ENCODE results near the gene TAF7. TPM values are rescaled to one million over a fixed set of nuclear protein-coding genes. Genes with fewer than 3 reads are reported as not detected.

TAF7 gene
- total RNA-seq (2014; rRNA removed; shearing (Covaris generic); ENCODE audit: low replicate concordance), result 70.0 and 85.9 TPM in 2 replicates

DNA sequence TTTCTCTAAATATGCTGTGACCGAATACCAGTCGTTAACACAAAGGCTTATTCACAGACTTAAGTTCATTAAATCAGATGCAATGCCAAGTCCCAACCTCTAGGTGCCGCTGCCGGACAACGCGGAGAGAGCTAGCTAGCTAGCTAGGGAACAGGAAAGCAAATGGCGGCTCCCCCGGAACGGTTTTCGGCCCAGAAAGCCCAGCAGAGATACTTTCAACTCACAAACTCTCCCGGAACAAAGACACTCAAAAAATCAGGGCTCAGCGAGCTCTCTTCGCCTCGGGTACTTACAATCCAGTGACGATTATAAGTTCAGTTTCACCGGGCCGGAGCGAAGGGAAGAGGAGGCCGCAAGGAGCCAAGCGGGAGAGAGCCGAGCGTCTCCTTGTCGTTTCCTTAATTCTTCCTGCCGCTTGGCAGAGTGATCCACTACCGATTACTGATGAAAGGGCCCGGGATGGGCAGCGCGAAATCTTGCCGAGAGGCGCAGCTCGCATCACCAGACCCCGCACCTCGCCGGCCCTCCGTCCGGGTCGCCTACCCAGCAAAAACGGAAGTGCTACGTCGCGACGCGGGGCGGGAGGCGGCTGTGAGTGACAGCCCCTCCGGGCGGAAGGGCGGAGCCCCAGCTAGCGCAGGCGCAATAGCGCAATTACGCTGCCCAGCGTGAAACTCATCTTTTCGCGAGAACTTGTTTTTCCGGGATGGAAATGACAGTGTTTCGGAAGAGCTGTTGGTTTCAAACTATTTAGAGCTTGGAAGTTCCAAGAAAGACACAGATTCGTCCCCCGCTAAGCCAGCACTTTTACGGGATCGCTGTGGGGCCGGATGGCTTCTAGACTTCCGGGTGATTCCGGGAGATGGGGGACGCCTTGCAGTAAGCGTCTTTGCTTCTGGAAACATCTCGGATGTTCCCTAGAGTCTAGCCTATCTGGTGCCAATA lies at the start of gene TAF7:
Gene TAF7, minus strand, starts transcription at position 560 of the 945 bp plus-strand sequence. CDS start 740 bp downstream, outside the sequence.
- Histone ChIP-seq H3K9me2 (replicated peaks; ENCODE audit: insufficient read depth, low read length) (no peaks in the 10 kb centered on the region), H3K4me3 (ENCODE audit: low read length) (peak within 1 kb of the TSS; percentile 90), H3K9me3 (ENCODE audit: low read length) (peaks cover 41% of the 10 kb centered on the region), H3K9ac (ENCODE audit: low read length) (peak within 1 kb of the TSS; percentile 89), H3K27me3 (ENCODE audit: low read length) (no peaks in the 10 kb centered on the region), H2AFZ (ENCODE audit: low read length) (peak within 1 kb of the TSS; percentile 81), H3K27ac (ENCODE audit: low read length) (peak within 1 kb of the TSS; percentile 84), H3K4me1 (ENCODE audit: low read length) (peaks cover 13% of the 10 kb centered on the region), H3K79me2 (ENCODE audit: low read length) (peaks cover 45% of the 10 kb centered on the region), H3K4me2 (ENCODE audit: low read depth, low read length, poor library complexity, severe bottlenecking) (peak within 1 kb of the TSS; percentile 71), H3K36me3 (ENCODE audit: insufficient read depth, low read length) (peaks cover 37% of the 10 kb centered on the region), H4K20me1 (ENCODE audit: insufficient read depth, low read depth, low read length) (no peaks in the 10 kb centered on the region)
- DNase-seq, result peak; percentile 98

DNA sequence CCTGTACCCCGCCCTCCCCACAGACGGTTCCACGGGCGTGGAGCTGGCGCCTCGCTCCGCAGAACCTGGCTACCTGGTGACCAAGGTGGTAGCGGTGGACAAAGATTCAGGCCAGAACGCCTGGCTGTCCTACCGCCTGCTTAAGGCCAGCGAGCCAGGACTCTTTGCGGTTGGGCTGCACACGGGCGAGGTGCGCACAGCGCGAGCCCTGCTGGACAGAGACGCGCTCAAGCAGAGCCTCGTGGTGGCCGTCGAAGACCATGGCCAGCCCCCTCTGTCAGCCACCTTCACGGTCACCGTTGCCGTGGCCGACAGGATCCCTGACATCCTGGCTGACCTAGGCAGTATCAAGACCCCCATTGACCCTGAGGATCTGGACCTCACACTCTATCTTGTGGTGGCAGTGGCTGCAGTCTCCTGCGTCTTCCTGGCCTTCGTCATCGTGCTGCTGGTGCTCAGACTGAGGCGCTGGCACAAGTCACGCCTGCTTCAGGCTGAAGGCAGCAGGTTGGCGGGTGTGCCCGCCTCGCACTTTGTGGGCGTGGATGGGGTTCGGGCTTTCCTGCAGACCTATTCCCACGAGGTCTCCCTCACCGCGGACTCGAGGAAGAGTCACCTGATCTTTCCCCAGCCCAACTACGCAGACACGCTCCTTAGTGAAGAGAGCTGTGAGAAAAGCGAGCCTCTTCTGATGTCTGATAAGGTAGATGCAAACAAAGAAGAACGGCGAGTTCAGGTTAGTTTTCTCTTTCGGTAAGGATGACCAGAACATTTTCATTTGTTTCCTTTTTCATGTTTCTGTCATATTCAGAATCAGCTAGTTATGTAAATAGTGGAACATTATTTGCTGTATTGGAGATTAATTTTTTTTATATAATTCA lies 45.7 kb upstream of the TAF7 start:
- H3K27me3 ChIP-seq (ENCODE audit: low read length), result no peaks in the 10 kb centered on the region
- H3K9me3 ChIP-seq (ENCODE audit: low read length), result peaks cover 27% of the 10 kb centered on the region

GRCh38 chr5:141363952-141364660 lies 43.5 kb upstream of the TAF7 start, which contains the start of gene PCDHGA5:
Gene PCDHGA5 (plus strand): TSS chr5:141364162. CDS start chr5:141364331, 169 bp downstream.
- no peaks in the 10 kb centered on the region for H3K27me3 ChIP-seq (ENCODE audit: low read length)
- no peaks in the 10 kb centered on the region for H3K9me2 ChIP-seq (replicated peaks; ENCODE audit: insufficient read depth, low read length)
- H4K20me1 ChIP-seq (ENCODE audit: insufficient read depth, low read depth, low read length), result no peaks in the 10 kb centered on the region
- H3K4me2 ChIP-seq (ENCODE audit: low read depth, low read length, poor library complexity, severe bottlenecking), result peak within 1 kb of the TSS; percentile 42
- peaks cover 40% of the 10 kb centered on the region for H3K4me1 ChIP-seq (ENCODE audit: low read length)
- H3K9ac ChIP-seq (ENCODE audit: low read length), result no peak within 1 kb of the TSS
- H3K36me3 ChIP-seq (ENCODE audit: insufficient read depth, low read length), result peaks cover 24% of the 10 kb centered on the region
- H3K27ac ChIP-seq (ENCODE audit: low read length), result peak within 1 kb of the TSS; percentile 90
- H2AFZ ChIP-seq (ENCODE audit: low read length), result no peak within 1 kb of the TSS
- H3K79me2 ChIP-seq (ENCODE audit: low read length), result peaks cover 31% of the 10 kb centered on the region
- DNase-seq, result no peak
- H3K9me3 ChIP-seq (ENCODE audit: low read length), result peaks cover 24% of the 10 kb centered on the region; the same call in 1 of the 2 replicates
- 0 out of 2 replicates have a peak within 1 kb of the TSS, but pooled peaks have one; percentile 25 for H3K4me3 ChIP-seq (ENCODE audit: low read length)

More for the DNA sequence above, 45.7 kb upstream of the TAF7 start:
- Histone ChIP-seq H3K36me3 (ENCODE audit: insufficient read depth, low read length) (peaks cover 29% of the 10 kb centered on the region), H3K79me2 (ENCODE audit: low read length) (peaks cover 28% of the 10 kb centered on the region), H3K4me1 (ENCODE audit: low read length) (peaks cover 42% of the 10 kb centered on the region), H3K9me2 (replicated peaks; ENCODE audit: insufficient read depth, low read length) (no peaks in the 10 kb centered on the region), H3K4me2 (ENCODE audit: low read depth, low read length, poor library complexity, severe bottlenecking) (no peak overlapping the region), H2AFZ (ENCODE audit: low read length) (no peak overlapping the region), H3K27ac (ENCODE audit: low read length) (no peak overlapping the region), H4K20me1 (ENCODE audit: insufficient read depth, low read depth, low read length) (no peaks in the 10 kb centered on the region), H3K9ac (ENCODE audit: low read length) (no peak overlapping the region), H3K4me3 (ENCODE audit: low read length) (no peak overlapping the region)
- no peak for DNase-seq

DNA sequence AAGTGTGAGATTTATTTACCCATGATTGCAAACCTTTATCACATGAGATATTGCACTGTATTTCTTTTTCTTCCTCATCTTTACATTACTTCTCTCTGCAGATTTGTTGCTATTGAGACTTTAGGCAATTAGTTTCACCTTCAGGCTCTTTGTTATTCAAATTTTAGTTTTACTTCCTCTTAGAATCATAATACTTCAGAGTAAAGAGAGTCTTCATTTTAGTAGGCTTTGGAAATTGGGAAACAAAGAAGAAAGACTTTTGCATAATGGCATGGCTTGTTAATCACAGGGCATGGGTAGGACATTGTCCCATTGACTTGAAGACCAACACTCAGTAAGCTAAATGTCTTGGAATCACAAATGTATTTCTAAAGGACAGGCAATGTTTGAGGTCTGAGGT lies 42.1 kb upstream of the TAF7 start:
- H3K9me2 ChIP-seq (replicated peaks; ENCODE audit: insufficient read depth, low read length), result no peaks in the 10 kb centered on the region
- peaks cover 24% of the 10 kb centered on the region; the same call in 1 of the 2 replicates for H3K9me3 ChIP-seq (ENCODE audit: low read length)
- peaks cover 29% of the 10 kb centered on the region for H3K36me3 ChIP-seq (ENCODE audit: insufficient read depth, low read length)
- no peak overlapping the region for H3K9ac ChIP-seq (ENCODE audit: low read length)
- H4K20me1 ChIP-seq (ENCODE audit: insufficient read depth, low read depth, low read length), result no peaks in the 10 kb centered on the region
- peaks cover 40% of the 10 kb centered on the region for H3K4me1 ChIP-seq (ENCODE audit: low read length)
- peak; percentile 70 for DNase-seq
- no peaks in the 10 kb centered on the region for H3K27me3 ChIP-seq (ENCODE audit: low read length)
- H3K27ac ChIP-seq (ENCODE audit: low read length), result peak overlapping the region; percentile 90
- peak overlapping the region; percentile 25; the same call in 1 of the 2 replicates for H3K4me3 ChIP-seq (ENCODE audit: low read length)
- H3K79me2 ChIP-seq (ENCODE audit: low read length), result peaks cover 28% of the 10 kb centered on the region
- no peak overlapping the region for H2AFZ ChIP-seq (ENCODE audit: low read length)
- peak overlapping the region; percentile 42 for H3K4me2 ChIP-seq (ENCODE audit: low read depth, low read length, poor library complexity, severe bottlenecking)

DNA sequence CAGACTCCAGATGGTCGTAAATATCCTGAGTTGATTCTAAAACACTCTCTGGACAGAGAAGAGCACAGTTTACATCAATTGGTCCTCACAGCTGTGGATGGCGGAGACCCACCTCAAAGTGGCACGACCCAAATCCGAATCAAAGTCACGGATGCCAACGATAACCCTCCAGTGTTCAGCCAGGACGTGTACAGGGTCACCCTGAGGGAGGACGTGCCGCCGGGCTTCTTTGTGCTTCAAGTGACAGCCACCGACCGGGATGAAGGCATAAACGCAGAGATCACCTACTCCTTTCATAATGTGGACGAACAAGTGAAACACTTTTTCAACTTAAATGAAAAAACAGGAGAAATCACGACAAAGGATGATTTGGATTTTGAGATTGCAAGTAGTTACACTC lies 40.1 kb upstream of the TAF7 start:
- Histone ChIP-seq H3K4me1 (ENCODE audit: low read length) (peaks cover 39% of the 10 kb centered on the region), H2AFZ (ENCODE audit: low read length) (no peak overlapping the region), H3K9ac (ENCODE audit: low read length) (peak overlapping the region; percentile 70; the same call in 1 of the 2 replicates), H3K79me2 (ENCODE audit: low read length) (peaks cover 35% of the 10 kb centered on the region), H3K9me2 (replicated peaks; ENCODE audit: insufficient read depth, low read length) (no peaks in the 10 kb centered on the region), H3K36me3 (ENCODE audit: insufficient read depth, low read length) (peaks cover 29% of the 10 kb centered on the region), H3K9me3 (ENCODE audit: low read length) (peaks cover 21% of the 10 kb centered on the region; the same call in 1 of the 2 replicates), H4K20me1 (ENCODE audit: insufficient read depth, low read depth, low read length) (no peaks in the 10 kb centered on the region), H3K4me3 (ENCODE audit: low read length) (peak overlapping the region; percentile 67; the same call in 1 of the 2 replicates), H3K27ac (ENCODE audit: low read length) (peak overlapping the region; percentile 67; the same call in 1 of the 2 replicates), H3K4me2 (ENCODE audit: low read depth, low read length, poor library complexity, severe bottlenecking) (peak overlapping the region; percentile 70), H3K27me3 (ENCODE audit: low read length) (no peaks in the 10 kb centered on the region)
- no peak for DNase-seq

DNA sequence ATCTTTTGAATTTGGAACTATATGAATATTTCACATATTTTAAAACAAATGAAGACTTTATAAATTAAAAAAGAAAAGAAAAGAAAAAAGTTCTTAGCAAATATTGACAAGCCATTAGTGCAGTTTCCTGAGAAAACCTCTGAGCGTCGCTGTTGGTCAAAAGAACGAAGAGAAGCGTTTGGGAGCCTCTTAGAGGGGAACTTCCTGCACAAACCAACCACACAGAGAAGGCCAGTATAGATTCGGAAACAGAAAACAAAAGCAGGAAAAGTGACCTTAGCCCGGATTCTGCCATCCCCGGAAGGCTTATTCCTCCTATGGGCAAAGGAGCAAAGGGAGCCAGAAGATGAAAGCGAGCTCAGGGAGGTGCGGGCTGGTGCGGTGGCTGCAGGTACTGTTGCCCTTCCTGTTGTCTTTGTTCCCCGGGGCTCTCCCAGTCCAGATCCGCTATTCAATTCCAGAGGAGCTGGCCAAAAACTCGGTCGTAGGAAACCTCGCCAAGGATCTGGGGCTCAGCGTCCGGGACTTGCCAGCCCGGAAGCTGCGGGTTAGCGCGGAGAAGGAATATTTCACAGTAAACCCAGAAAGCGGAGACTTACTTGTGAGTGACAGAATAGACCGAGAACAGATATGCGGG lies 39.3 kb upstream of the TAF7 start, which contains the start of gene PCDHGB2:
Gene PCDHGB2, plus strand, starts transcription at position 205 of the 637 bp plus-strand sequence. Its CDS starts 142 bp downstream, at position 347.
- DNase-seq, result peak; percentile 87
- Histone ChIP-seq H3K27me3 (ENCODE audit: low read length) (no peaks in the 10 kb centered on the region), H3K79me2 (ENCODE audit: low read length) (peaks cover 35% of the 10 kb centered on the region), H3K36me3 (ENCODE audit: insufficient read depth, low read length) (peaks cover 30% of the 10 kb centered on the region), H4K20me1 (ENCODE audit: insufficient read depth, low read depth, low read length) (no peaks in the 10 kb centered on the region), H3K4me3 (ENCODE audit: low read length) (peak within 1 kb of the TSS; percentile 67), H3K27ac (ENCODE audit: low read length) (peak within 1 kb of the TSS; percentile 67), H3K9ac (ENCODE audit: low read length) (peak within 1 kb of the TSS; percentile 70), H3K4me2 (ENCODE audit: low read depth, low read length, poor library complexity, severe bottlenecking) (peak within 1 kb of the TSS; percentile 70), H2AFZ (ENCODE audit: low read length) (0 out of 2 replicates have a peak within 1 kb of the TSS, but pooled peaks have one; percentile 39), H3K4me1 (ENCODE audit: low read length) (peaks cover 39% of the 10 kb centered on the region), H3K9me3 (ENCODE audit: low read length) (peaks cover 28% of the 10 kb centered on the region), H3K9me2 (replicated peaks; ENCODE audit: insufficient read depth, low read length) (no peaks in the 10 kb centered on the region)

DNA sequence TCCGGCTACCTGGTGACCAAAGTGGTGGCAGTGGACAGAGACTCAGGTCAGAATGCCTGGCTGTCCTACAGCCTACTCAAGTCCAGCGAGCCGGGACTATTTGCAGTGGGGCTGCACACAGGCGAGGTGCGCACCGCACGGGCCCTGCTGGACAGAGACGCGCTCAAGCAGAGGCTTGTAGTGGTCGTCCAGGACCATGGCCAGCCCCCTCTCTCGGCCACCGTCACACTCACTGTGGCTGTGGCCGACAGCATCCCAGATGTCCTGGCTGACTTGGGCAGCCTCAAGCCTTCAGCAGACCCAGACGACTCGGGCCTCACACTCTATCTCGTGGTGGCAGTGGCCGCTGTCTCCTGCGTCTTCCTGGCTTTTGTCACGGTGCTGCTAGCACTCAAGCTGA lies 36.4 kb upstream of the TAF7 start:
- H3K27me3 ChIP-seq (ENCODE audit: low read length), result no peaks in the 10 kb centered on the region
- H3K4me3 ChIP-seq (ENCODE audit: low read length), result no peak overlapping the region
- H3K27ac ChIP-seq (ENCODE audit: low read length), result no peak overlapping the region
- H3K9me2 ChIP-seq (replicated peaks; ENCODE audit: insufficient read depth, low read length), result no peaks in the 10 kb centered on the region
- H3K9me3 ChIP-seq (ENCODE audit: low read length), result peaks cover 19% of the 10 kb centered on the region
- DNase-seq, result no peak
- H3K36me3 ChIP-seq (ENCODE audit: insufficient read depth, low read length), result peaks cover 28% of the 10 kb centered on the region; the same call in 1 of the 2 replicates
- no peak overlapping the region for H3K9ac ChIP-seq (ENCODE audit: low read length)
- H3K79me2 ChIP-seq (ENCODE audit: low read length), result peaks cover 38% of the 10 kb centered on the region
- H2AFZ ChIP-seq (ENCODE audit: low read length), result no peak overlapping the region
- peaks cover 24% of the 10 kb centered on the region for H3K4me1 ChIP-seq (ENCODE audit: low read length)
- no peaks in the 10 kb centered on the region for H4K20me1 ChIP-seq (ENCODE audit: insufficient read depth, low read depth, low read length)
- H3K4me2 ChIP-seq (ENCODE audit: low read depth, low read length, poor library complexity, severe bottlenecking), result no peak overlapping the region

All from Karpas-422 (cell line).